Activated naive CD4-positive, alpha-beta T cell treated with anti-CD3 and anti-CD28 coated beads, Interleukin-2, amount 50 U/mL, for 72 hours (primary cell): ENCODE measurements around the gene SART3. TPM values are rescaled to one million over a fixed set of nuclear protein-coding genes. Genes with fewer than 3 reads are reported as not detected.
A peak's percentile ranks its signal among the peaks of the same experiment; 100 is the strongest.

Experiments
- ATAC-seq, 2 donors: fragments of 150-1000 bp; cut with Tn5 transposase; 2 replicates each; pipeline ENCODE4 v1.10.0; 2021; ENCODE audit warnings: mild to moderate bottlenecking in 2 of 2, moderate library complexity in 2 of 2
- DNase-seq, 2 donors: peaks; one replicate each; pipeline ENCODE4 v3.0.0; 2021 to 2022; ENCODE audit warnings: low spot score in 2 of 2
- H3K27ac Mint-ChIP-seq, 2 donors: one replicate each; pipeline ENCODE4 v1.8.0; 2022; ENCODE audit warnings: mild to moderate bottlenecking in 2 of 2, mixed read lengths in 2 of 2
- H3K36me3 Mint-ChIP-seq, 2 donors: one replicate each; pipeline ENCODE4 v1.8.0; 2022; ENCODE audit warnings: mixed read lengths in 2 of 2
- H3K9me3 Mint-ChIP-seq, 2 donors: one replicate each; pipeline ENCODE4 v1.8.0; 2022; ENCODE audit warnings: mixed read lengths in 2 of 2
- total RNA-seq, 2 donors: library from RNA; stranded (reverse); gene quantifications; one replicate each; pipeline ENCODE4 v1.2.3, GENCODE V29; 2022

SART3 gene
- total RNA-seq, 2 donors from 2014 or later, result 89.0 to 105 TPM

DNA sequence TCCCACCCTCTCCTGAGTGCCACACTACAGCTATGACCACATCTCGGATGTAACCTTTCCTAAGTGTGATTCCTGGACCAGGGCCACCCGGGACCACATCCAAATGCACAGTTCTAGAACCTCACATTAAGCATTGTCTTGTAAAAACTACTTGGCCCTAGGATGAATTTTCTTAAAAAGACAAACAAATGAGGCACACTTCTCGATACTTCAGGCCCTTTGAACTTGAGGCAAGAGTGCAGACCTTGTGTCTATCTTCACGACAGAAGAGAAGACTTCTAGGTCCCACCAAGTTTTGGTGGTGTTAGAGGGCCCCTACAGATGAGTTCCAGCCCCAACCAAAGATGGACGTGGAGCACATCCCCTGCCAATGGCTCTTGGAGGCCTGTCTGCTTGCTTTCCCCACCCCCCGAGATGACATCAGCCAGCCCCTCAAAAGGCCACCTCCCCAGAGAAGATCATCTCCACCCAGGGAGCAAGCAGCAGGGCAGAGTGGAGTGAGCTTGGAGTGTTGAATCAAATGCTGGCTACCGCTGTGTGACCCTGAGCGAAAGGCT is 10.7 kb upstream of the SART3 start:
- ATAC-seq (no peak), DNase-seq (no peak)
- H3K9me3 Mint-ChIP-seq, result no peaks in the 10 kb centered on the region
- H3K36me3 Mint-ChIP-seq, result peaks cover 14 to 23% of the 10 kb centered on the region in 2 donors
- H3K27ac Mint-ChIP-seq, result no peak overlapping the region

DNA sequence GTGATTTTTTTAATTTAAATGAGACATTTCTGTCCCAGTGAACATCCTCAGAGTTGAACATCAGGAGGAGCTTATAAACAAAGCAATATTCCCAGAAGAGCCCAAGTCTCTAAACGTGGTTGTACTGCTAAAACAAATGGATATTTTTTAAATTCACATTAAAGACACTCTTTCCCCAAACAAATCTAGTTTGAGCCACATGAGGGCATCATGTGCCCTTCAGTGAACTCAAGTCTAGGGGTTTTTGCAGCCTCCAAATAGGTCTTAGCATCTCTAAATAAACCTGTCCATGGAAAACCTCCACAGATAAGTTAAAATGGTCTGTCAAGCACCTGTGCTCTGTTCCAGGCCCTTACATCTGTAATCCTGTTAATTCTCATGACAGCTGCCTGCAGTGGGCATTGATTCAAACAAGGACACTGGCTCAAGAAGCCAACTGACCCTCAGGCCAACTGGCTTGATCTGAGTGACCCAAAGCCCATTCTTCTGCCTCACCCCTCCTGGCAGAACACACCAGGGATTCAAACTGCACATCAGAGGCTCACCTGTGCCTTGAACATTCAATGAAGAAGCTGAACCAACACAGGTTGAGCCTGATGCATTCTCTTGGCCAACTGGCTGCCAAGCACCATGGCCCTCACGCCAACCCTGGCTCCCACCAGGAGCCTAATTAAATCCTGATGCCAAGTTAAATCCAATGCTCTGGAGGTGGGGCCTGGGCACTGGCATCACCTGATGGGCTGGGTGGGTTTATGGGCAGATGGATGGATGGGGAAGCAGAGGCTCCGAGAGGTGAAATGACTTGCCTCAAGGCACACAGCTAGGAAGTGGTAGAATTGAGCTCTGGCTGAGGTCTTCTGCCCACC is 10.0 kb upstream of the SART3 start:
- H3K27ac Mint-ChIP-seq, result no peak overlapping the region
- no peaks in the 10 kb centered on the region for H3K9me3 Mint-ChIP-seq
- DNase-seq (no peak), ATAC-seq (no peak)
- H3K36me3 Mint-ChIP-seq, result peaks cover 21 to 29% of the 10 kb centered on the region in 2 donors

DNA sequence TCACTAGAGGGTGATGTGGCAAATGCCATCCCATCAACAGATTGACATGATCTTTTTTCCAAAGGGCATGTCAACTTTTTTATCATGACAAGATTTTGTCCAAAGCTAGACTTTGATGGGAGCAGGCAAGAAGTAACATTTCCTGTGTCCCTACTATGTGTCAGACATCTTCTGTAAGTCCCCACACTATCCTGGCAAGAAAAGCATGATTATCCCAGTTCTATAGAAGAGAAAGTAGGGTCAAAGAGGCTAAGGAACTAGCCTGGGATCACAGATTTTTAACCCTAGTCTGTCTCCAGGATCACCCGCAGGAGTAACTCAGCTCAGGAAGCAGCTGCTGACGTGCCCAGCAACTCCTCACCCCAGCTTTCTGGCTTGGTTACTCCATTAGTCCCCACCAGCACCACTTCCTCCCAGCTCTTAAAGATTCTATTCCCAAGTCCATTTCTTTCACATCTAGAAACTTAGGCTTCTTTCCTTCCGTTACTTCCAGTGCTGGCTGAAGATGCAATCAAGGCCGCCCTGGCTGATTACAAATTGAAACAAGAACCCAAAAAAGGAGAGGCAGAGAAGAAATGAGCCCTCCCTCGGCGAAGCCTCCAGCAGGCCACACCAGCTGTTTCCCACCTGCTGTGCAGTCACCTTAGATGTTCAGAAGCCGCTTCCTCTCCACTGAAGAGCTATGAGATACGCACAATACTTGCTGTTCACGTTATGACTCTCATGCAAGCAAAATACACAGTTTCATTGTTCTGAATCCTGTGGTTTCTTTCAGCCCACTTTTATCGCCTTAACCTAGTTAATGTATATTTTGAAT is 7.6 kb upstream of the SART3 start:
- DNase-seq (peak; percentile 68 to 74), ATAC-seq (peak; percentile 90 to 94)
- Mint-ChIP-seq H3K27ac (peak overlapping the region; percentile 90 to 95), H3K36me3 (peaks cover 27 to 35% of the 10 kb centered on the region in 2 donors), H3K9me3 (no peaks in the 10 kb centered on the region)

DNA sequence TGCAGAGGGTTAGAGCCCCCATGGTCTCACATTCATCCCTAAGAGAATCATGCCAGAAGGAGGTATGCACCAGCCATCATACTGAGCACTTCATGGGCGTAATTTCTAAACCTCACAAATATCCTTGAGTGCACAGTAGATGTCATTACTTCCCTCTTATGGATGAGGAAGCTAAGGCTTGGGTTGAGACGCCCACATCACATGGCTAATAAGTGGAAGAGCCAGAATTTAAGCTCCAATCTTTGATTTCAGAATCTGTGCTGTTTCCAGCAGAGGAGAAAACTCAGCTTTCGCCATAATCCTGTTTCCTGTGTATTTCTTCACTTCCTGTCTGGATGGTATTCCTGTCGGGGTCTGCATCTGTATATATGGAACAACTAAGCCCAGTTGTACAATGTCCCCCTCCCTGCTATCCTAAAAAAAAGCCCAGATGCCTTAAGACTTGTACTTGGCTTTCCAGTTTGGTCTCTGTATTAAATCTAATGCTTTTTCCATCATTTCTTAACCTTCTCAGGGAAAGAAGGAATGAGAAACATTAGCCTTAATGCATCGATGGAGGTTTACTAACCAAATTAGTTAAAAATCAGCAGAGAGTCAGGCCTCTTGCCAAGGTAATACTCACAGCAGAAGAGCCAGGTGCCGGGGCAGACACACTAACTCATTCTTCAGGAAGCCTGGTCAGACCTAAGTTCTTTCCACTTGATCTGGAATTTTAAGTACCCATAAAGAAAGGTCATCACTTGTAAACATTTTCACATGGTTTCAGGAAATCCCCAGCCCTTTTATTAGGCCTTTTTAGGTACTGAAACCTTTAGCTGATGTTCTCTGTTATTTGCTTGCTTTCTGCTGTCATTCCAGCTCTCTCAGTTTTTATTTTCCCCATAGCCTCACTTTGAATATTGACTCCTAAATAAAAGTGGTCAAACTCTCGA is 6.7 kb upstream of the SART3 start:
- Mint-ChIP-seq H3K27ac (peak overlapping the region; percentile 90 to 95), H3K36me3 (peaks cover 27 to 43% of the 10 kb centered on the region in 2 donors), H3K9me3 (no peaks in the 10 kb centered on the region)
- ATAC-seq (no peak), DNase-seq (no peak)

DNA sequence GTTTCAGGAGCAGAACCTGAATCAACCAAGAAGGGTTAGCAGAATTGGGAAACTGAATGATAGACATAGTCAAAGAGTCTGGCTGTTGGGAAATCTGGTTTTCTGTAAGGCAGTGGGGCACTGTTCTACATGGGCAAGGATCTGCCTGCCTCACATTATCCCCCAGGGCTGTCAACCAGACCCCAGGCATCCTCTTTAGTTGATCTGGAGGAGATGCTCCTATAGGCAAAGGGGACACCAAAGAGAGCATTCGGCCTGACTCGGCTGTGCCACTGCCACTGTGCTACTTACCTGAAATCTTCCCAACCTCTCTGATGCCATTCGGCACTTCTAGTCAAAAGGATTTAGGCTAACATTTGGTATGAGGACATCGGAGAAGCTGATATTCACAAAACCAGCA is 5.5 kb upstream of the SART3 start:
- H3K9me3 Mint-ChIP-seq, result no peaks in the 10 kb centered on the region
- ATAC-seq (no peak), DNase-seq (no peak)
- H3K36me3 Mint-ChIP-seq, result peaks cover 27 to 47% of the 10 kb centered on the region in 2 donors
- H3K27ac Mint-ChIP-seq, result peak overlapping the region in 1 of 2 donors; percentile 77

DNA sequence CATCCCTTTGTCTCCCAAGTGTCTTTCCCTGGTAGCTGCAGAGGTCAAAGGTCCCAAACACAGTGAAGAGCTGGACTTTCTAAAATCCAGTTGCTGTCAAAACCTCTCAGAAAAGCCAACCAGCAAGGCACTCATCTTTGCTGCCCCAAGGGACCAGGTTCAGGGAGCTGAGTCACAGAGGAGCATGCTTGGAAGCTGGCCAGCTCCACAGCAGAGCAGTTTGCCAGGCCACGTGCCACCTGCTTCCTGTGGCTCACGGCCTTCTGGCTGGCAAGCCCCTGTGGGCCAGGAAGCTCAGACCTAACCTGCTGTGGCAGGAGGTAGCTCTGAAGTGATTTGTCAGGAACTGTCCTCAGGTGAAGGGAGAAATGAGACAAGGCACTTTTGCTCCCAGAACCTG is 5.0 kb upstream of the SART3 start:
- H3K36me3 Mint-ChIP-seq, result peaks cover 29 to 51% of the 10 kb centered on the region in 2 donors
- peak overlapping the region in 1 of 2 donors; percentile 77 for H3K27ac Mint-ChIP-seq
- peak in 1 of 2 donors; percentile 81 for DNase-seq
- ATAC-seq, result peak in 1 of 2 donors; percentile 41
- no peaks in the 10 kb centered on the region for H3K9me3 Mint-ChIP-seq

DNA sequence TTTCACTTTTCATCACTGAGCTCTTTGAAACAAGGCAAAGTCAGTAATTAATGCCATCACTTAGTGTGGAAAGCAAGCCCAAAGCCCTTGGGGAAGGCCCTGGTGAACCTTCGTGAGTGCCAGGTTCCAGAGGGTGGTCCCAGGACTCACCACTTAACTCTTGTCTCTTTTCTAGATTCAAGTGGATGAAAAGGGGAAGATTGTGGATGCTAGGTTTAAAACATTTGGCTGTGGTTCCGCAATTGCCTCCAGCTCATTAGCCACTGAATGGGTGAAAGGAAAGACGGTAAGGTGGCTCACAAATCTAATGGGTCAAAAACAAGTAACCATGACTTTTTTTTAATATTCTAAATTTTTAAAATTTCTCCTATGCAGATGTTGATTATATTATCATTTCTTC is 4.2 kb upstream of the SART3 start:
- Mint-ChIP-seq H3K27ac (peak overlapping the region in 1 of 2 donors; percentile 99), H3K36me3 (peaks cover 38 to 52% of the 10 kb centered on the region in 2 donors), H3K9me3 (no peaks in the 10 kb centered on the region)
- no peak for ATAC-seq
- no peak for DNase-seq

DNA sequence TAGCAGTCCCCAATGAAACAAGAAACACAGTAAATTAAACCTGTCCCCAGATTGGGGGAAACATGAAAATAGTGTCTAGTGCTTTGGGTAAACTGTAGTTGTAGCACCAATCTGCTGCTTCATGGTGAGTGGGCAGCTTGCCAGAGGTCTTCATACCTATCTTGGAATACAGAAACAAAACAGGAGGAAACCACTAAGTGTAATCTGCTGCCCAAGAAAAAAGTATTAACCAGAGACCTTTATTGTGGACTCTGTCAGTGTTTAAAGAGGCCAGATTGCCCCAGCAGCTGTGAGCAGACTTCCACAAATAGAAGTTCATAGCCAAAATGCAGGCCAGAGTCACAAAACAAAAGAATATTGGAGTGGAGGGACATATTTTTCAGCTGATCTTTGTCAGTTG is 3.8 kb upstream of the SART3 start:
- peaks cover 42 to 56% of the 10 kb centered on the region in 2 donors for H3K36me3 Mint-ChIP-seq
- DNase-seq (no peak), ATAC-seq (no peak)
- H3K27ac Mint-ChIP-seq, result peak overlapping the region in 1 of 2 donors; percentile 99
- no peaks in the 10 kb centered on the region for H3K9me3 Mint-ChIP-seq

DNA sequence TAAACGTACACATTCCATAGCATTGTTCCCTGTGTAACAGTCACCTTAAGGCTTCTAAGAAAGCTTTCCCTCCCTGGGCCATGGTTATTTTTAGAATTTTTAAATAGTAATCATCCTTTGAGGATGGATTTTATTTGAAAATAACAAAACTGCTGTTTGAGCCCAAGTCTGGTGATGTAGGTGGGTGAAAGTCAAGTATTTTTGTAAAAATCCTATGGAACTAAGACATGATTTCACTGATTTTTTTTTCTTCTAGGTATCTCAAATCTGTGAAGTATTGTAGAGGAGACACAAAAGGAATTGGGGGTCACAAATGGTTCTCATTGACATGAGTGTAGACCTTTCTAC is 2.8 kb upstream of the SART3 start:
- no peak for ATAC-seq
- Mint-ChIP-seq H3K36me3 (peaks cover 43 to 58% of the 10 kb centered on the region in 2 donors), H3K9me3 (no peaks in the 10 kb centered on the region), H3K27ac (peak overlapping the region; percentile 95 to 99)
- DNase-seq, result no peak

DNA sequence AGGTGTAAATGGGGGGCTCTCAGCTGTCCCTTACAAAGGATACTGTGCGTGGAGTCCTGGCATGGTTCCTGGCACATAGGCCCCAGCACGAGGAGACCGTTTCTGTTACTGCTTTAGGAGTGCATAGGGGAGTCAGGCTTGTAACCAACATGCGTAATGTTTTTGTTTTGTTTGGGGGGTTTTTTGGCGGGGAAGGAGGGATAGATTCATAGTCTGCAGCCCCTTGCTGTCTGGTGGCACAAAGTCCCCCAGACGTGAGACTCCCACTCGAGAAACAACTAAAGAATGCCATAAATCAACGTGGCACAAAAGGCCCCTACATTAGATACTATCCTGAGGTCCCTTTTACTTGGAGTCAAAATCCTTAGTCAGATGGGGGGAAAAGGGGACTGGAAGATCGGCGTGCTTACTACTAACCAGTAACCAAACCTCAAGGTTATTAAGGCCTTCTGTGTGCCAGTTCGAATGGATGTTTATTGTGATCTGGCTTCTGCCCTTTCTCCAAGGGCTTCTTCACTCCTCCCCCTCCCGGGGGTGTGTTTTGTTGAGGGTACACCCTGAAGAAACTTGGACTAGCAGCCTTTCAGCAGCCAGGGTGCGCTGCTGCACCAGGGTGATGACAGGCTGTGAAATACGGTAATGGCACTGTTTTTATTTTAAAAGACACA is 2.3 kb upstream of the SART3 start:
- ATAC-seq, result peak; percentile 38 to 62
- H3K27ac Mint-ChIP-seq, result peak overlapping the region; percentile 95 to 99
- DNase-seq, result peak; percentile 81 to 88
- H3K9me3 Mint-ChIP-seq, result no peaks in the 10 kb centered on the region
- H3K36me3 Mint-ChIP-seq, result peaks cover 40 to 57% of the 10 kb centered on the region in 2 donors

DNA sequence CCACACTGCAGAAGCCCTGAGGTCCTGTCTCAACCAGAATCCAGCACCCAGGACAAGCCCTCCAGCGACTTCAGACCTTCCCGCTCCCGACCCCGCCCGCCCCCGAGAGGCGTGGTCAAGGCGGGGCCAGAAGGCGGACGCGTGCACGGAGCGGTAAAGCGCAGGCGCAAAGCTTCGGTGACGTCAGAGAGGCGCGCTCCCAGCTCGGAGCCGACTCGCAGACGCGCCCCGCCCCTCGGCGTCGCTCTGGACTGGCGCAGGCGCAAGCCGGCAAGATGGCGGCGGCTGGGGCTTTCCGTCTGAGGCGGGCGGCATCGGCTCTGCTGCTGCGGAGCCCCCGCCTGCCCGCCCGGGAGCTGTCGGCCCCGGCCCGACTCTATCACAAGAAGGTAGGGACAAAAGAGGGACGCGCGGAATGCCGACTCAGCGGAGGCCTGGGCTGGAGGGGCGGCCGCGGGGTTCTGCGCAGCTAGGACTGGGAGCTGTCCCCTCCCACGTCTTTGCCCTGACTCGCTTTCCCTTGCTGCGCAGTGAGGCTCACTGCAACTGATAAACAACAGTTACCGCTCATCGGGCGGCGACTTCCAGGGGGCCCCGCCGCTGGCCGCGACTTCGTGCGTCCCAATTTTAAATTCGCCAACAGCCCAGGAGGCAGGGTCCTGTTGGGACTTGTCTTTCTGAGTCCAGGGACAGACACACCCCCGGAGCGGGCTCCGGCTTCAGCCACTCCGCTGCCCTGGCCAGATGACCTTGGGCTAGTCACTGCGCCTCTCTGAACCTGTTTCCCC is 1.6 kb upstream of the SART3 start, which contains the start of gene ISCU:
TSS of gene ISCU (plus strand) at position 249 of the 788 bp plus-strand sequence. CDS start at position 276, 27 bp downstream.
- peak within 1 kb of the TSS; percentile 99 to 100 for H3K27ac Mint-ChIP-seq
- ATAC-seq, result peak; percentile 61 to 72
- no peaks in the 10 kb centered on the region for H3K9me3 Mint-ChIP-seq
- H3K36me3 Mint-ChIP-seq, result peaks cover 40 to 50% of the 10 kb centered on the region in 2 donors
- peak; percentile 99 to 100 for DNase-seq

DNA sequence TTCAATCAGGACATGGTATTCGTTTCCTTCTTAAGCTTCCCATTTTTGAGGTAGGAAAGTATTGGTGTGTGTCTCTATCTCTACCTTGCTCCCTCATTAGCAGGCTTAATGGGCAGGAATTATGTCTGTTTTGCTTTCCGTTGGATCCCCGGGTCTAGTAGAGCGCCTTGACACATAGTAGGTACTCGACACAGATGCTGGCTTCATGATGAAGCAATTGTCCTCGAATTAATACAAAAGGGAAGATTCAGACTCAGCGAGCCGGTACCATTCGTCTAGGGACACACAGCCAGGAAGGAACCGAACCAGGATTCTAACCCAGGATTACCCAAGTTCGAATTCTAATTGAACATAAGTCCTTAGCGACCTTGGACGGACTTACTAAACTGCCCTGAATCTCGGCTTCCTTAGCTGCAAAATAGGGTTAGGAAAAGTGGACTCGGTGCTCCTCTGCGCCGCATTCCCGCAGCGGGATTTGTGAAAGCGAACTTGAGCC is 927 bp upstream of the SART3 start:
- ATAC-seq (peak in 1 of 2 donors; percentile 1), DNase-seq (peak in 1 of 2 donors; percentile 39)
- Mint-ChIP-seq H3K9me3 (no peaks in the 10 kb centered on the region), H3K36me3 (peaks cover 41 to 43% of the 10 kb centered on the region in 2 donors), H3K27ac (peak overlapping the region; percentile 99 to 100)

DNA sequence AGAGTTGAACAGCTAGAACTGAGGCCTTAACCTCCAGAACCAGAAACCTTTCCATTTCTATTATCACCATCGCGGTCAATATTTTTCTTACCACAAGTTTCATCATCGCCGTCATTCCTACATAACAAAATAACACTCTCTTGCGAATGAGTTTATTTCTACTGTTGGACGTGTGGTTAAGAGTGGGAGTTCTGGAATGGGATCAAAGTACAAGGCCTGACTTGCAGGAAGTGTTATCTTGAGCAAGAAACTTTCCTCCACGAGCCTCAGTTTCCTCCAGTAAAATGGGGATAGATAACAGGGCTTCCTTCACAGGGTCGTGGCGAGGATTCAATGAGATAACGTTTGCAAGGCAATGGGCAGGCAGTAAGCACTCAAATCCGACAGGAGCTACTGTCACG is 652 bp downstream of the SART3 start:
- ATAC-seq (peak in 1 of 2 donors; percentile 2), DNase-seq (no peak)
- Mint-ChIP-seq H3K36me3 (peaks cover 34 to 36% of the 10 kb centered on the region in 2 donors), H3K27ac (peak overlapping the region; percentile 99 to 100), H3K9me3 (no peaks in the 10 kb centered on the region)

DNA sequence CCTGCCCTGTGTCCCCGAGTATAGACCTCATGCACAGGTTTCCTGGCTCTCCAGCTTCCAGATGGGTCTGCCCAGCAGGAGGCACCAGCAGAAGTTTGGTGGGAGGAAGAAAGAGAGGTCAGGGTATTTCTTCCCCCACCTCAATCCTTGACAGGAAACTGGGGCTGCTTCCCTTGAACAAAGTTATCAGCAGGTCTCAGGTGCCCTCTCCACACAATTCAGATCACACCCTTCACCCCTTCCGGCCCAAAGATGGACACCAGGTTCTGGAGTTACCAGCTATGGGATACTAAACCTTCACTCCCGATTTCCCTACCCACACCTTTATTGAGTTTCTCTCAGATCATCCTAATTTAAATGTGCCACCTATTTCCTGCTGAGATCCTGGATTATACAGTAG is 1.2 kb downstream of the SART3 start:
- peaks cover 32 to 33% of the 10 kb centered on the region in 2 donors for H3K36me3 Mint-ChIP-seq
- no peaks in the 10 kb centered on the region for H3K9me3 Mint-ChIP-seq
- peak overlapping the region; percentile 99 to 100 for H3K27ac Mint-ChIP-seq
- DNase-seq (no peak), ATAC-seq (no peak)
